Esophagus muscularis mucosa (tissue), 3 donors: ENCODE results near the gene TRIM45.

Experiments
- POLR2A ChIP-seq: fragments of 450-650 bp; IDR thresholded peaks from one replicate; pipeline ENCODE4 v1.6.1; 2017; ENCODE audit warnings: antibody characterized with exemption, moderate library complexity, mild to moderate bottlenecking, low read depth
- TF ChIP-seq, protein P1 (sequence below), 3 experiments: fragments of 200-600 bp in 2 of 3; fragments of 450-650 bp in 1 of 3; sonication (generic) in 2 of 3; IDR thresholded peaks; one replicate each; pipeline ENCODE4 v1.5.1; 2017 to 2019; ENCODE audit warnings: antibody characterized with exemption in 3 of 3, mild to moderate bottlenecking in 2 of 3, moderate library complexity in 1 of 3

DNA sequence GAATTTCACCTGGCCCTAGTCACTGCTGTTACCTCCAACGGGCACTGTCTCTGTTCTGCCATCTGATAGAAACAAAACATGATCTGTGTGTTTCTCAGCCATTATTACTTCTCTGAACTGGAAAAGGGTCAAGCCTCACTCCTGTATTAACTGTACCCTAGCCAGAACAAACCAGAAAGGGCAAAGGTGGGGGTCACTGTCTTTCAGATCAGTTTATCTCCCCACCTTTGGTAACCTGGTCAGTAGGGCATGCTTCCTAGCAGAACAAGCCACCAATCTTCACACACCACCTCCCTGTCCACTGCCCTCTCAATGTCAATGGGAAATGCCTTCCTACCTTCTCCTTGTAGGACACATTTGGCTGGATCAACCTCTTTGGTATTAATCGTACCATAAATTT is 3.9 kb downstream of the TRIM45 start:
- TF ChIP-seq, protein P1, sequence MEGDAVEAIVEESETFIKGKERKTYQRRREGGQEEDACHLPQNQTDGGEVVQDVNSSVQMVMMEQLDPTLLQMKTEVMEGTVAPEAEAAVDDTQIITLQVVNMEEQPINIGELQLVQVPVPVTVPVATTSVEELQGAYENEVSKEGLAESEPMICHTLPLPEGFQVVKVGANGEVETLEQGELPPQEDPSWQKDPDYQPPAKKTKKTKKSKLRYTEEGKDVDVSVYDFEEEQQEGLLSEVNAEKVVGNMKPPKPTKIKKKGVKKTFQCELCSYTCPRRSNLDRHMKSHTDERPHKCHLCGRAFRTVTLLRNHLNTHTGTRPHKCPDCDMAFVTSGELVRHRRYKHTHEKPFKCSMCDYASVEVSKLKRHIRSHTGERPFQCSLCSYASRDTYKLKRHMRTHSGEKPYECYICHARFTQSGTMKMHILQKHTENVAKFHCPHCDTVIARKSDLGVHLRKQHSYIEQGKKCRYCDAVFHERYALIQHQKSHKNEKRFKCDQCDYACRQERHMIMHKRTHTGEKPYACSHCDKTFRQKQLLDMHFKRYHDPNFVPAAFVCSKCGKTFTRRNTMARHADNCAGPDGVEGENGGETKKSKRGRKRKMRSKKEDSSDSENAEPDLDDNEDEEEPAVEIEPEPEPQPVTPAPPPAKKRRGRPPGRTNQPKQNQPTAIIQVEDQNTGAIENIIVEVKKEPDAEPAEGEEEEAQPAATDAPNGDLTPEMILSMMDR (IDR thresholded peaks at IDR 0.05) = no peak
- TF ChIP-seq POLR2A = no peak
